Dendritic cell treated with granulocyte-macrophage colony-stimulating factor and Interleukin-4, amounts not matched to agents 40 ng/mL and 50 ng/mL, for 4 days (primary cell): ENCODE data around the gene SART1.

Experiments
- H3K27ac Mint-ChIP-seq: one replicate; pipeline ENCODE4 v1.8.0; 2022; ENCODE audit warnings: mild to moderate bottlenecking, mixed read lengths
- H3K27me3 Mint-ChIP-seq: one replicate; pipeline ENCODE4 v1.8.0; 2022; ENCODE audit warnings: mild to moderate bottlenecking, mixed read lengths
- H3K36me3 Mint-ChIP-seq: one replicate; pipeline ENCODE4 v1.8.0; 2022; ENCODE audit warnings: low read depth, mixed read lengths
- H3K4me1 Mint-ChIP-seq: one replicate; pipeline ENCODE4 v1.8.0; 2022; ENCODE audit warnings: low read depth, mixed read lengths
- H3K4me3 Mint-ChIP-seq: one replicate; pipeline ENCODE4 v1.8.0; 2022; ENCODE audit warnings: mild to moderate bottlenecking, moderate library complexity, mixed read lengths
- H3K9me3 Mint-ChIP-seq: one replicate; pipeline ENCODE4 v1.8.0; 2022; ENCODE audit warnings: mixed read lengths
- intact Hi-C: fragments of 100-400 bp; cut with micrococcal nuclease; formaldehyde crosslinking; loops from one replicate; pipeline ENCODE4 v1.15.0; 2022

Gene SART1

DNA sequence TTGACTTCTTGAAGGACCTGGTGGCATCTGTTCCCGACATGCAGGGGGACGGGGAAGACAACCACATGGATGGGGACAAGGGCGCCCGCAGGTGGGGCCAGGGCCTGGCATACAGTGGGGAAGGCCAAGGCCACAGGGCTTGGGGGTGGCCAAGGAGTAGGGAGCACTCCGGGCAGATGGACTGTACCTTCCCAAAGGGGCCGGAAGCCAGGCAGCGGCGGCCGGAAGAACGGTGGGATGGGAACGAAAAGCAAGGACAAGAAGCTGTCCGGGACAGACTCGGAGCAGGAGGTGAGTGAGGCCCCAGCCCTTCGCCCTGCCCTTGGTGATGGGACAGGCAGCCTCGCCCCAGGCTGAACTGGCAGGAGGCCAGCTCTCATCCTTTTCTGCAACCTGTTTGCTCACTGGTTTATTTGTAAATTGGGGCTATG, 41.1 kb upstream of the SART1 start:
- no peaks in the 10 kb centered on the region for H3K27me3 Mint-ChIP-seq
- H3K4me1 Mint-ChIP-seq = peaks cover 66% of the 10 kb centered on the region

GRCh38 chr11:65921033-65921555, 40.4 kb upstream of the SART1 start:
- Mint-ChIP-seq H3K27me3 (no peaks in the 10 kb centered on the region), H3K9me3 (no peaks in the 10 kb centered on the region), H3K4me1 (peaks cover 66% of the 10 kb centered on the region), H3K4me3 (peak overlapping the region; percentile 97), H3K36me3 (peaks cover 81% of the 10 kb centered on the region), H3K27ac (no peak overlapping the region)
- intact Hi-C loops = no loop called here

More for the DNA sequence above, 41.1 kb upstream of the SART1 start:
- no peaks in the 10 kb centered on the region for H3K9me3 Mint-ChIP-seq
- peaks cover 75% of the 10 kb centered on the region for H3K36me3 Mint-ChIP-seq
- H3K27ac Mint-ChIP-seq = peak overlapping the region; percentile 89
- intact Hi-C loops = no loop called here
- H3K4me3 Mint-ChIP-seq = peak overlapping the region; percentile 97

- intact Hi-C loops = no loop called here
Observed at GRCh38 chr11:65921876-65922275, 39.7 kb upstream of the SART1 start.

GRCh38 chr11:65922565-65922964, 39.0 kb upstream of the SART1 start:
- H3K4me3 Mint-ChIP-seq = peak overlapping the region; percentile 44
- peaks cover 59% of the 10 kb centered on the region for H3K4me1 Mint-ChIP-seq
- intact Hi-C loops = no loop called here

More at GRCh38 chr11:65921876-65922275, 39.7 kb upstream of the SART1 start:
- H3K27ac Mint-ChIP-seq = peak overlapping the region; percentile 66
- peak overlapping the region; percentile 40 for H3K4me3 Mint-ChIP-seq
- H3K36me3 Mint-ChIP-seq = peaks cover 78% of the 10 kb centered on the region
- no peaks in the 10 kb centered on the region for H3K9me3 Mint-ChIP-seq
- no peaks in the 10 kb centered on the region for H3K27me3 Mint-ChIP-seq
- peaks cover 59% of the 10 kb centered on the region for H3K4me1 Mint-ChIP-seq

GRCh38 chr11:65925397-65925796, 36.1 kb upstream of the SART1 start:
- H3K9me3 Mint-ChIP-seq = no peaks in the 10 kb centered on the region
- peaks cover 72% of the 10 kb centered on the region for H3K4me1 Mint-ChIP-seq
- H3K4me3 Mint-ChIP-seq = no peak overlapping the region
- peaks cover 59% of the 10 kb centered on the region for H3K36me3 Mint-ChIP-seq
- no peaks in the 10 kb centered on the region for H3K27me3 Mint-ChIP-seq
- H3K27ac Mint-ChIP-seq = peak overlapping the region; percentile 34
- intact Hi-C loops = no loop called here

More at GRCh38 chr11:65922565-65922964, 39.0 kb upstream of the SART1 start:
- Mint-ChIP-seq H3K9me3 (no peaks in the 10 kb centered on the region), H3K27me3 (no peaks in the 10 kb centered on the region), H3K27ac (peak overlapping the region; percentile 66), H3K36me3 (peaks cover 72% of the 10 kb centered on the region)

DNA sequence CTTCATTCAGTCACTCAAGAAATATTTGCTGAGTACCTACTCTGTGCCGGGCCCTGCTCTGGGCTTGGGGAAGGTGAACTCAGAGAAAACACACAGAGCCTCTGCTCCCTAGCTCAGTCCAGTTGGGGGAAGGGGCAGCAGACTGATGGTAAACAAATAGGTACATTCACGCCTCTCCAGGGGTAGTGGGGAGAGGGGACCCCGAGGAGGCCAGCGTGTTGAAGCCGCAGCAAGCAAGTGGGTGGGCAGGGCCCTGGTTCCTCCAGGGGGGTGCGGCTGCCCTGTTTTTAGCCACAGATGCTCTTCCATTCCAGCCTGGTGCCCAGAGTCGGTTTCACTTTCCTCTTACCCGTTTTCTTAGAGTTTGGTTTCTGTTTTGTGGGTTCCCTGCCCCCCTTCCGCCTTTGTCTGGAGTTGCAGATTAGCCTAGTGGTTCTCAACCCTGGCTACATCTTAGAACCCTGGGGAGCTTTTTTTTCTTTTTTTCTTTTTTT, 33.6 kb upstream of the SART1 start:
- H3K4me1 Mint-ChIP-seq = peaks cover 64% of the 10 kb centered on the region
- H3K9me3 Mint-ChIP-seq = no peaks in the 10 kb centered on the region
- H3K36me3 Mint-ChIP-seq = peaks cover 34% of the 10 kb centered on the region
- peak overlapping the region; percentile 93 for H3K27ac Mint-ChIP-seq
- intact Hi-C loops = no loop called here
- peak overlapping the region; percentile 71 for H3K4me3 Mint-ChIP-seq
- H3K27me3 Mint-ChIP-seq = no peaks in the 10 kb centered on the region

GRCh38 chr11:65928667-65929066, 32.9 kb upstream of the SART1 start:
- Mint-ChIP-seq H3K27me3 (no peaks in the 10 kb centered on the region), H3K9me3 (no peaks in the 10 kb centered on the region), H3K36me3 (peaks cover 27% of the 10 kb centered on the region), H3K27ac (peak overlapping the region; percentile 93), H3K4me1 (peaks cover 64% of the 10 kb centered on the region), H3K4me3 (peak overlapping the region; percentile 71)
- intact Hi-C loops = no loop called here

DNA sequence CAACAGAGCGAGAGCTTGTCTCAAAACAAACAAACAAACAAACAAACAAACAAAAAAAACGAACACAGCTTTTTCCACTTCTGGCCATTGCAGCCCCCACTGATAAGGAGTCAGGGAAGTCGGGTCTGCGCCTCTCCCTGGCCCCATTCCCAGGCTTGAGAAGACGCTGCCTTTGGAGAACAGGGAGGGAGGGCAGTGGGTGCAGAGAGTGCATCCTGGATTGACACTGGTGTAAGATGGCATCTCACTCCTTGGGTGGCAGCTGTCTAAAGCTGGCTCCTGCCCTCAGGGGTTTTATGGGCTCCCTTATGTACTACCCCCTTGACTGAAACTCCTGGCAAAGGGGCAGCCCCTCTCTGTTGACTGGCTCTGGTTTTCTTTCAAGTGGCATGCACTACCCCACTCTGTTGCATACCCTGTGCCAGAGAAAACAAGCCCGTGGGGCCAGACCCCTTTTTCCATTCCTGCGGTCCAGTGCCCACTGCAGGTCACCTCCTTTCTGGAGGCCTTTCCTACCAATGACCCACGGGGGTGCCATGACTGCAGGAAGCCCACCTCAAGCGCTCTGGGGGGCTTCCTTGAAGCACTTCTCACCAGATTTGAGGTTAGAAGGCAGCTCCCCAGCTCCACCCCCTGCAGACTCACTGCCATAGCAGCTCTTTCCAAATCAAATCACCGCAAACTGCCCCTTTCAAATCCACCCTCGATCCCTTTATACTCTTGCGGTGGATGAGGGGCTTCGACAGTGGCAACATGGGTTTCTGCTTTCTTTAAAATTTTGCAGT, 29.6 kb upstream of the SART1 start:
- Mint-ChIP-seq H3K27me3 (no peaks in the 10 kb centered on the region), H3K4me1 (peaks cover 50% of the 10 kb centered on the region), H3K4me3 (no peak overlapping the region), H3K27ac (peak overlapping the region; percentile 49), H3K36me3 (no peaks in the 10 kb centered on the region), H3K9me3 (no peaks in the 10 kb centered on the region)
- intact Hi-C loops = no loop called here

DNA sequence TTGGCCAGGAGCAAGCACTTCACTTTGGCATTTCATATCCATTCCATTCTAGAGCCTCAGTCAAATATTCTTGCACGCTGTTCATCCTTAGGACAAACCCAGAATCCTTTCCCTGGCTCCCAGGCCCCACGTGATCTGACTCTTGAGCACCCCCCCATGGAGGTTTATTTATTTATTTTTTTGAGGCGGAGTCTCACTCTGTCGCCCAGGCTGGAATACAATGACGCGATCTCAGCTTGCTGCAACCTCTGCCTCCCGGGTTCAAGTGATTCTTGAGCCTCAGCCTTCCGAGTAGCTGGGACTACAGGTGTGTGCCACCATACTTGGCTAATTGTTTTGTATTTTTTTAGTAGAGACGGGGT, 29.0 kb upstream of the SART1 start:
- H3K27me3 Mint-ChIP-seq = no peaks in the 10 kb centered on the region
- no peaks in the 10 kb centered on the region for H3K36me3 Mint-ChIP-seq
- no peaks in the 10 kb centered on the region for H3K9me3 Mint-ChIP-seq
- H3K4me3 Mint-ChIP-seq = no peak overlapping the region
- intact Hi-C loops = no loop called here
- peaks cover 50% of the 10 kb centered on the region for H3K4me1 Mint-ChIP-seq
- no peak overlapping the region for H3K27ac Mint-ChIP-seq

- H3K27ac Mint-ChIP-seq = no peak overlapping the region
- peaks cover 50% of the 10 kb centered on the region for H3K4me1 Mint-ChIP-seq
- intact Hi-C loops = no loop called here
- no peak overlapping the region for H3K4me3 Mint-ChIP-seq
- H3K36me3 Mint-ChIP-seq = no peaks in the 10 kb centered on the region
- H3K9me3 Mint-ChIP-seq = no peaks in the 10 kb centered on the region
- no peaks in the 10 kb centered on the region for H3K27me3 Mint-ChIP-seq
Observed at GRCh38 chr11:65934014-65934413, 27.5 kb upstream of the SART1 start.

GRCh38 chr11:65937766-65938165, 23.8 kb upstream of the SART1 start:
- Mint-ChIP-seq H3K4me1 (peaks cover 64% of the 10 kb centered on the region), H3K27me3 (no peaks in the 10 kb centered on the region), H3K9me3 (no peaks in the 10 kb centered on the region), H3K4me3 (no peak overlapping the region), H3K36me3 (no peaks in the 10 kb centered on the region), H3K27ac (no peak overlapping the region)
- intact Hi-C loops = no loop called here

- intact Hi-C loops = loop anchor here (1.0 kb wide), 1 partner anchor 23 kb away; the partner anchor contains the start of genes C11orf68 and DRAP1
- Mint-ChIP-seq H3K4me3 (peak overlapping the region; percentile 62), H3K9me3 (no peaks in the 10 kb centered on the region), H3K4me1 (peaks cover 64% of the 10 kb centered on the region), H3K27ac (peak overlapping the region; percentile 94), H3K36me3 (no peaks in the 10 kb centered on the region), H3K27me3 (no peaks in the 10 kb centered on the region)
Observed at GRCh38 chr11:65941720-65942310, 19.7 kb upstream of the SART1 start.

DNA sequence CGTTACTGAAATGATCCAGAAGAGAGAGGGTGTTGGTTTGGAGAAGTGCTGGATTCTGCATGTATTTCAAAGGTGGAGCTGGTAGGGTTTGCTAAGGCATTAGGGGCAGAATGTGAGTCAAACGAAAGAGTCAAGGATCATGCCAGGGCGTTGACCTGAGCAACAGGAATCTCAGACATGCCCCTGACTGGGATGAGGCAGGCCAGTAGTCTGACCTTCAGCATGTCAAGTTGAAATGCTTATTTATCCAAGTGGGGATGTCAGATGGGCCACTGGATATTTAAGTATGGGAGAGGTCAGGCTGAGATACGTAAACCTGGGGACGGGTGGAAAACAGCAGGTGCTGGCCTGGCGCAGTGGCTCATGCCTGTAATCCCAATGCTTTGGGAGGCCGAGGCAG, 19.0 kb upstream of the SART1 start:
- Mint-ChIP-seq H3K4me1 (peaks cover 64% of the 10 kb centered on the region), H3K27me3 (peaks cover 2% of the 10 kb centered on the region), H3K36me3 (no peaks in the 10 kb centered on the region), H3K9me3 (no peaks in the 10 kb centered on the region), H3K27ac (peak overlapping the region; percentile 94), H3K4me3 (no peak overlapping the region)
- intact Hi-C loops = no loop called here

DNA sequence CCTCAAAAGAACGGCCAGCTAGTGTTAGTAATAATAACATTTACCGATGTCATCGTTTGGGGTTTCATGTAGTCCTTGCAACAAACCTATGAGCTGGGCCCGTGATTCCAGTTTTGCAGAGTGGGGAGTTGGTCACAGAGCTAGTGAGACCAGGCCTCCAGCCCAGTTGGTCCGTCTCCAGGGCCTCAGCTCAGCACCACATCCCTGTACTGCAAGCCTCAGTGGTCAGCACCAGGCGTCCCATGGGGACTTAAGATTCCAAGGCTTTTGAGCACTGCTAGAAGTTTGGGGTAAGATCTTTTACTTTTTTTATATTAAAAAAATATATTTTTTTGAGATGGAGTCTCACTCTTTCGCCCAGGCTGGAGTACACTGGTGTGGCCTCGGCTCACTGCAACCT, 17.3 kb upstream of the SART1 start:
- intact Hi-C loops = no loop called here
- peaks cover 11% of the 10 kb centered on the region for H3K27me3 Mint-ChIP-seq
- H3K4me1 Mint-ChIP-seq = peaks cover 48% of the 10 kb centered on the region
- peak overlapping the region; percentile 29 for H3K27ac Mint-ChIP-seq
- no peaks in the 10 kb centered on the region for H3K9me3 Mint-ChIP-seq
- no peak overlapping the region for H3K4me3 Mint-ChIP-seq
- H3K36me3 Mint-ChIP-seq = no peaks in the 10 kb centered on the region
